Measurements from ENCODE around the gene CSRNP3. TPM values are rescaled to one million over a fixed set of nuclear protein-coding genes. Genes with fewer than 3 reads are reported as not detected.

CSRNP3 gene
- 1 to 10 TPM in 3 of 6 experiments, under 1 TPM in 3; 0.25 to 2.0 (median 1.0) TPM for total RNA-seq
- long read RNA-seq: 0 reads

DNA sequence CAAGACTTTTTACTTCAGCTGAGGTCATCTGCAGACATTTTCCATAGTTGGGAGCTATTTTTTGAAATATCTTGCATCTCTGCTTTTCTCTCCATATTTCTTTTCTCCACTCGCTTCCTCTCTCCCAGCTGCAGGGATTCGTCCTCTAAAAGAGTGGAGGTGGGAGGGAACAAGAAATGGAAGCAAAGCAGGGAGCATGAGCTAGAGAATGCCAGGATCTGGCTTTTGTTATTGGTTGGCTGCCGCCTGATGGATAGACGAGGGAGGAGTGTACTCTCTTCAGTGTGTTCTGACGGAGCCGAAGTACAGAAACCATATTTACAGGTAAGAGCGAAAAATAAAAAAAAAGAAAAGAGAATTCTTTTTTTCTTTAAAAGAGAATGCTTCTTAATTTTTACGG, at the start of gene CSRNP3:
TSS of gene CSRNP3 (plus strand) at position 282 of the 400 bp plus-strand sequence. CDS start 125,368 bp downstream, outside the sequence.
- 20% methylated on average over 8 of the region's 8 CpGs for WGBS (ENCODE audit: insufficient coverage, low coverage, low lambda C conversion rate, missing lambda C conversion rate)
- Histone ChIP-seq H3K9me3 (no peaks in the 10 kb centered on the region), H3K4me1 (peaks cover 0 to 7% (median 0%) of the 10 kb centered on the region in 4 donors), H3K4me3 (peak within 1 kb of the TSS; percentile 27 to 55 (median 43)), H3K27me3 (no peaks in the 10 kb centered on the region), H3K36me3 (no peaks in the 10 kb centered on the region), H3K27ac (no peak within 1 kb of the TSS)
- DNase-seq: peak; percentile 26 to 67 (median 60)
- ATAC-seq: peak; percentile 100
- intact Hi-C loops (cut with DNase I): no loop called here
- TF ChIP-seq POLR2A (IDR thresholded peaks at IDR 0.05) (no peak), CTCF (IDR thresholded peaks at IDR 0.05) (no peak)

GRCh38 chr2:165420231-165420630, 49.3 kb upstream of the CSRNP3 start:
- Histone ChIP-seq H3K9me3 (no peaks in the 10 kb centered on the region), H3K4me3 (no peak overlapping the region), H3K27me3 (no peaks in the 10 kb centered on the region), H3K4me1 (no peaks in the 10 kb centered on the region), H3K27ac (no peak overlapping the region), H3K36me3 (no peaks in the 10 kb centered on the region)
- no peak for ATAC-seq
- intact Hi-C loops (cut with DNase I): no loop called here
- TF ChIP-seq CTCF (IDR thresholded peaks at IDR 0.05) (no peak), POLR2A (IDR thresholded peaks at IDR 0.05) (no peak)
- DNase-seq: no peak

GRCh38 chr2:165423081-165423480, 46.4 kb upstream of the CSRNP3 start:
- ATAC-seq (no peak), DNase-seq (no peak)
- Histone ChIP-seq H3K27me3 (no peaks in the 10 kb centered on the region), H3K4me3 (no peak overlapping the region), H3K4me1 (no peaks in the 10 kb centered on the region), H3K36me3 (no peaks in the 10 kb centered on the region), H3K27ac (no peak overlapping the region), H3K9me3 (no peaks in the 10 kb centered on the region)
- WGBS (ENCODE audit: insufficient coverage, low coverage, low lambda C conversion rate, missing lambda C conversion rate): 56% methylated on average over 2 of the region's 3 CpGs
- intact Hi-C loops (cut with DNase I): no loop called here
- TF ChIP-seq POLR2A (IDR thresholded peaks at IDR 0.05) (no peak), CTCF (IDR thresholded peaks at IDR 0.05) (no peak)

DNA sequence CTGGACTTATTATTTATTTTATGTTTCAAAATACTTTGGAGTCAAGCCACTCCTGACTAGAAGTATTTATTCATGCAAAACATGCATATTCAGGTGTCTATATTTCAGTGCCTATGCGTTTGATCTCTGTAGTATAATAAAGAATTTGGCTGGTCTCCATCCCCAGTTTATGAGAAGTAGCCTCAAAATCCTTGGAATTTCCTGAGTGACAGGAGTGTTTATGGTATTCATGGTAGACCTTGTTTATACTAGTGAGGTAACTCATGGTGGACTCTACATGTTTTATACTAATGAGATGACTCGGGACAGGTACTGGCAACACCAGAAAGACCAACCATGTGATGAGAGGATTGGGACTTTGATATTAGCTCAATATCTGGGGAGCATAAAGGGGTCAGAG, 43.9 kb upstream of the CSRNP3 start:
- no peak for TF ChIP-seq POLR2A (IDR thresholded peaks at IDR 0.05)
- TF ChIP-seq CTCF (IDR thresholded peaks at IDR 0.05): no peak
- Histone ChIP-seq H3K27me3 (no peaks in the 10 kb centered on the region), H3K9me3 (no peaks in the 10 kb centered on the region), H3K4me3 (no peak overlapping the region), H3K36me3 (no peaks in the 10 kb centered on the region), H3K27ac (no peak overlapping the region), H3K4me1 (no peaks in the 10 kb centered on the region)
- intact Hi-C loops (cut with DNase I): no loop called here
- 80% methylated on average over 2 of the region's 2 CpGs for WGBS (ENCODE audit: insufficient coverage, low coverage, low lambda C conversion rate, missing lambda C conversion rate)
- no peak for ATAC-seq
- DNase-seq: no peak

GRCh38 chr2:165427686-165428085, 41.8 kb upstream of the CSRNP3 start:
- H3K4me3 ChIP-seq: no peak overlapping the region
- no peaks in the 10 kb centered on the region for H3K4me1 ChIP-seq
- DNase-seq (no peak), ATAC-seq (peak in 1 of 4 donors; percentile 36)
- TF ChIP-seq CTCF (IDR thresholded peaks at IDR 0.05) (no peak), POLR2A (IDR thresholded peaks at IDR 0.05) (no peak)
- H3K9me3 ChIP-seq: no peaks in the 10 kb centered on the region
- 100% methylated on average over 1 of the region's 4 CpGs for WGBS (ENCODE audit: insufficient coverage, low coverage, low lambda C conversion rate, missing lambda C conversion rate)
- intact Hi-C loops (cut with DNase I): no loop called here
- H3K27me3 ChIP-seq: no peaks in the 10 kb centered on the region
- no peaks in the 10 kb centered on the region for H3K36me3 ChIP-seq
- no peak overlapping the region for H3K27ac ChIP-seq

Measured in right lobe of liver (tissue), 6 donors.